G401 (cell line): ENCODE measurements around the gene NCKAP1. TPM values are rescaled to one million over a fixed set of nuclear protein-coding genes. Genes with fewer than 3 reads are reported as not detected.
A peak's percentile ranks its signal among the peaks of the same experiment; 100 is the strongest.
"Not testable (repeated sequence)": the region's sequence is repeated elsewhere in the genome, so short reads cannot be mapped to it uniquely, and the experiment has no call there.

ENCODE experiments used
- DNase-seq: peaks from one replicate; pipeline ENCODE4 v3.0.0-alpha.2; 2015; ENCODE audit warnings: low spot score
- in situ Hi-C: cut with HindIII; loops from 2 replicates; pipeline ENCODE4 v1.10.0; 2016; ENCODE audit warnings: low sequenced_read_pairs, mixed read lengths
- total RNA-seq: library from RNA; depleted of rRNA; stranded (reverse); fragments of >200 nt; shearing (Covaris generic); gene quantifications from 2 replicates; pipeline ENCODE4 v1.2.3, GENCODE V29; 2014

NCKAP1 gene
- total RNA-seq, 1 experiment from 2014 or later: 163 TPM

GRCh38 chr2:182894174-182894573, 144.1 kb downstream of the NCKAP1 start:
- in situ Hi-C loops: no loop called here
- no peak for DNase-seq

DNA sequence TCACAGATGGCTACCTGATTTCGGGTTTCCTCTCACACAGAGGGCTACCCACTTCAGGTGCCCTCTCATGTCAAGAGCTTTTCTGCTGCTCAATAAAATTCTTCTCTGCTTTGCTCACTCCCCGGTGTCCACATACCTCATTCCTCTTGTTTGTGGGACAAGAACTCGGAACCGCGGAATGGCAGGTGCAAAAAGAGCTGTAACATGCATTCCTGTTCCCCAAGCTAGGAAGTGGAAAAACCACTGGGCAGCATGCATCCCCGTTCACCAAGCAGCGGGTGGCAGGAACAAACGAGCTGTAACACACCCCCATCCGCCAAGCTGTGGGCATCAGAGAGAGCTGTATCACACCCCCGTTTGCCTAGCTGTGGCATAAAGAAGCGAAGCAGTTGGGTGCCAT, 144.6 kb downstream of the NCKAP1 start:
- in situ Hi-C loops: no loop called here
- no peak for DNase-seq

DNA sequence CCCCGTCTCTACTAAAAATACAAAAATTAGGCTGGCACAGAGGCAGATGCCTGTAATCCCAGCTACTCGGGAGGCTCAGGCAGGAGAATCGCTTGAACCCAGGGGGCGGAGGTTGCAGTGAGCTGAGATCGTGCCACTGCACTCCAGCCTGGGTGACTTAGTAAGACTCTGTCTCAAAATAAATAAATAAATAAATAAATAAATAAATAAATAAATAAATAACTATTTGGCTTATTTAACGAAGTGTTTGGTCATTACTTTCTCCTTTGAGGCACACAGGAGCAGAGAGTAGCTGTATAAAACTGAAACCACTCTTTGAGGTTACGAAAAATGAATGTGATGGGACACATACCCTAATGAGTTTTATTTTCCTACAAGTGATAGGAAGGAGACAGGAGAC, 145.2 kb downstream of the NCKAP1 start:
- DNase-seq, in situ Hi-C loops: not testable (repeated sequence)

- no peak for DNase-seq
- in situ Hi-C loops: no loop called here
Observed at GRCh38 chr2:182891611-182892010, 146.6 kb downstream of the NCKAP1 start.

DNA sequence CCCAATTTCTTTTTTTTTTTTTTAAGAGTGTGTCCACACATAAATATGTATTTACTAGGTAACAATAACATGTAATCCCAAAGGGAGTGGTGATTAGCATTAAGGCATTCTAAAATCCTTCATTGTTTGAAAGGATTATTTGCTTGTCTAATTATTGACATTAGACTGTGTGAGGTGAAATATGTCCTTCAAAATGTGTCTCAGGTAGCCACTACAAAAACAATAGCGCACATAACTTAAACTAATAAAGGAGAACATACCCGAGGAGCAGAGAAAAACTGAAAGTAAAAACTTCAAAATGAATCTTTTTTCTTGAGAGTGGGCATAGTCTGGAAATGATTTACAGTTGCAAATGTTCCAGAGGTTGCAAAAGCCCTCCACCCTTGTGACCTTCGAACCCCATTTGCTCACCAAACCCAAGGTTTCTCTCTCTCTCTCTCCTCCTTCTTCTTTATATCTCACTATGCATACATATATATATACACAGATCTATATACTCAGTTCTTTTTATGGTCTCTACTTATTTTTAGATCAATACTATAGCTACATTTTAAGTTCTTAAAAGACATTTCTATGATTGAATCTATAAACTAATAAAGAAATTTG, 147.4 kb downstream of the NCKAP1 start:
- in situ Hi-C loops: no loop called here

GRCh38 chr2:182890305-182890704, 148.0 kb downstream of the NCKAP1 start:
- no peak for DNase-seq
- in situ Hi-C loops: no loop called here

More for the DNA sequence above, 147.4 kb downstream of the NCKAP1 start:
- no peak for DNase-seq

- in situ Hi-C loops: no loop called here
- no peak for DNase-seq
Observed at GRCh38 chr2:182887753-182888415, 150.4 kb downstream of the NCKAP1 start.

DNA sequence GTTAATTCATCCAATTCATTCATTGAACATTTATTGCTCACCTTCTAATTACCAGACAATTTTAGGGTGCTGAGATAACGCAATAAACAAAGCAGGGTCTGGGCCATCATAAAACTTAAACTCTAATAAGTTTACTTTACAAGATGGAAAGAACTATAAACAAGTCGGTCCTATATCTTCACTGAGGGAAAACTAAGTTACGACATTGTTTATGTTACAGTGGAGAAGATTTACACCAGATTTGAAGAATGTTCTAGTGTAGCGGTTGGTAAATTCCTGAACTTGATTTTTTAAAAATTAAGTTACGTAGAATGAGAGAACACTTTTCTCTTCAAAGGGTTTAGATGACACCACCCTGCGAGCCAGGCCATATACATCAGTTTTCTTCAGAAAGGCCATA, 151.2 kb downstream of the NCKAP1 start:
- in situ Hi-C loops: no loop called here
- no peak for DNase-seq

GRCh38 chr2:182885771-182886170, 152.5 kb downstream of the NCKAP1 start:
- in situ Hi-C loops: no loop called here

DNA sequence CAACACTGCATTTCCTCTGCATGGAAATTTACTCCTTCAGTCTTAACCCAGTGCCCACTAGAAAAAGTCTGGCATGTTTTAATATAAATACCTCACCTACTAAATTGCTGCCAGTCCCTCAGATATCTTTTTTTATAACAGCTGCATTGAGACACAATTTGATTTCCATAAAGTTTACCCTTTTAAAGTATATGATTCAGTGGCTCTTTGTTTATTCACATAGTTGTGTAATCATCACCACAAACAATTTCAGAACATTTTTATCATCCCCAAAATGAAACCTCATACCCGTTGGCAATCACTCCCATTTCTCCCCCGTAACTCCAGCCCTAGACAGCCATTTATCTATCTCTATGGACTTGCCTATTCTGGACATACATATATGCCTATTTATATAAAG, 154.8 kb downstream of the NCKAP1 start:
- no peak for DNase-seq
- in situ Hi-C loops: no loop called here

More at GRCh38 chr2:182885771-182886170, 152.5 kb downstream of the NCKAP1 start:
- DNase-seq: no peak

- in situ Hi-C loops: not testable (repeated sequence)
Observed at GRCh38 chr2:182880100-182880499, 158.2 kb downstream of the NCKAP1 start.

DNA sequence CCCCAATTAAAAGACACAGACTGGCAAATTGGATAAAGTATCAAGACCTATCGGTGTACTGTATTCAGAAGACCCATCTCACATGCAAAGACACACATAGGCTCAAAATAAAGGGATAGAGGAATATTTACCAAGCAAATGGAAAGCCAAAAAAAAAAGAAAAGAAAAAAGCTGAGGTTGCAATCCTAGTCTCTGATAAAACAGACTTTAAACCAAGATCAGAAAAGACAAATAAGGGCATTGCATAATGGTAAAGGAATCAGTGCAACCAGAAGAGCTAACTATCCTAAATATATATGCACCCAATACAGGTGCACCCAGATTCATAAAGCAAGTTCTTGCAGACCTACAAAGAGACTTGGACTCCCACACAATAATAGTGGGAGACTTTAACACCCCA, 161.6 kb downstream of the NCKAP1 start:
- in situ Hi-C loops, DNase-seq: not testable (repeated sequence)

More at GRCh38 chr2:182880100-182880499, 158.2 kb downstream of the NCKAP1 start:
- not testable (repeated sequence) for DNase-seq

- DNase-seq: no peak
- in situ Hi-C loops: no loop called here
Observed at GRCh38 chr2:182870227-182870626, 168.0 kb downstream of the NCKAP1 start.

GRCh38 chr2:182868054-182868796, 170.0 kb downstream of the NCKAP1 start:
- no peak for DNase-seq
- in situ Hi-C loops: no loop called here

DNA sequence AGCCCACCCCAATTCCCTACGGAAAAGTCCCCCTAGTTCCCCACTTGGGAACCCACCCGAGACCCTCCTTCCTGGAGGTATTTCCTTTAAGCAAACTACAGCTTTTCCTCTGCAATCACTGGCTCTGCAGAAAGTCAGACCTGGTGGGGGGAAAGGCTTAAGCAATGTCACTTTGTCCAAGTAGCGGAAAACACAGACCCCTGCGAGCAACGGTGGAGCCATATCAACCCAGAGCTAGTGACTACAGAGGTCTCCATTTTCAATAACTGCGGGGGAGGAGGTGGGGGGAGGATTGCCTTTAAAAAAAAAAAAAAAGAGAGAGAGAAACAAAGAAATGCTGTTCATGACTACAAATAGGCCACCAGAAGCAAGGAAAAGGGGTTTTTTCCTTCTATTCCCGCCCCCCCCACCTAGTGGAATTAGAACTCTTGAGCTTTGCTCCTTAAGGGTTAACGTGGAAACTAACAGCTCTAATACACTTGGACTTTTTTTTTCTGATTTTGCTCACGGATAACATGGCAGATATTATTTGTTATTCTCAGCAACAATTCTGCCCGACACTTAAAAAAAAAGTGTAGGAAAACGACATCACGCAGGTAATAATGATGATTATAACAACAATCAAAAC, 170.7 kb downstream of the NCKAP1 start:
- in situ Hi-C loops: no loop called here
- no peak for DNase-seq

DNA sequence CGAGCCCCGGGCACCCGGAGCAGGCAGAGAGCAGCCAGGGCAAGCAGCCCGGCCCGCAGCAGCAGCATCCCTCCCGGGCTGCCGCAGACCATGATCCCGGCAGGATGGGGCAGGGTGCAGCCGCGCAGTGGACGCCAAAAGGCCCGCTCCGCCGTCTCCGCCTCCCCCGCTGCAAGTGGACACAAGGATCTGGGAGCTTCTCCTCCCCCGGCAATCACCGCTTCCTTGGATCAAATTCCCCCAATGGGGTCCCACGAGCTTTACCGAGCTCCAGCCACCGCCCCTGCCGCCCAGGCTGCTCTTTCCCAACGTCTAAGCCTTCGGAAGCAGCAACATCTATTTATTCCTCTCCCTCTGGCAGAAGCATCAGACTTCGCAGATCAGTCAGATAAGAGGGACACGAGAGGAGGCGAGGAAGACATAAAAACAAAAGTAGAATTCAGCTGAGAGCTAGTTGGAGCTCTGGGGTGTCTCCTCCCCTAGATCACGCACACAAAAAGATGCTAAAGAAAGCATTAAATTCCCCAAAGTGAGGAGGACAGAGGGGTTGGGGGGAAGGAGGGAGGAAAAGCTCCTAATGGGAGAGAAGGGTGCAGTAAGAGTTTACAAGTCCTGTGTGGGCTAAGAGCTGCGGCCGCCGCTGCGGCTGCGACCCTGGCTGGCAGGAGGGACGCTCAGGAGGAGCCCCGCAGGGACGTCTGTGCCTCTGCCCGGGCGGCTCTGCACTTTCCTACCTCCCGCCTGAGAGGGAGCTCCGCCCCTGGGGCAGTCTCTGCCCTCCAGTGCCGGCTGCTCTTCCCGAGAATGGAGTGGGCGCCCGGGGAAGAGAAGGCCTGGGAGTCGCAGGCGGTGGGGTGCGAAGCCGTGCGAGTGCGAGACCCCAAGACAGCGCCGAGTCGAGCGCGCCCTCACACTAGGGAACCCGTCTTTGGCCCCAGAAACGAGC, 171.5 kb downstream of the NCKAP1 start, which contains the start of gene FRZB:
TSS of gene FRZB (minus strand) at position 177 of the 946 bp plus-strand sequence. CDS start at position 92, 85 bp downstream.
- in situ Hi-C loops: no loop called here
- DNase-seq: peak; percentile 29

- peak; percentile 19 for DNase-seq
Observed at GRCh38 chr2:182866095-182866460, 172.2 kb downstream of the NCKAP1 start.

DNA sequence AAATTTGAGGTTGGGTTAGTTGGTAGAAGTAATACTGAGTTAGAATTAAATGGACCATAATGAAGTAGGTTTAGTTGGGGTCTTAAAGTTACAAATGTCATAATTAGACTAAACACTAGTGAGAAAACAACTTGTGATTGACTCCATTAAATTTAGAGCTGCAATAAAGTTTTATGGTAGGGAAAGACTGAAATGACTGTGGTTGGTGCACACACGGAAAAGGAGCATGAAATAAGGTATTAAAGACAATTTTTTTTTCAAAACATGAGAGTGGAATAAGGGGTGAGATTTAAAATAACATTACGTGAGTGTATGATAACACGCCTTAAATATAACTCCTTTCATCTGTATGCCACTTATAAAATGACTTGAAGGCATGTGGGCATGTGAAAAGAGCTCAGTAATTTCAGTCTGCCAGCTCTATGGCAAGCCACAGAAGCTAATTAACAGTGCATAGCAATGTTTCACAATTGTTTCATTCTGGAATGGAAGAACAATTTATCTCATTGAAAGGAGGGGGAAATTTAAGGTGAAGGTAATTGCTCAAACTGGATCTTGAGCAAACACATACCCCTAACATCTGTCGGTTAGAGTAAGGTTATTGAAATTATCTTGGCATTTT, 173.2 kb downstream of the NCKAP1 start:
- in situ Hi-C loops: no loop called here
- DNase-seq: no peak

More at GRCh38 chr2:182866095-182866460, 172.2 kb downstream of the NCKAP1 start:
- in situ Hi-C loops: no loop called here
